Suprapubic skin (tissue), 4 donors: ENCODE measurements around the gene BTBD18. TPM values are rescaled to one million over a fixed set of nuclear protein-coding genes. Genes with fewer than 3 reads are reported as not detected.

Experiments used
- DNase-seq, 2 donors: peaks; one replicate each; pipeline ENCODE4 v3.0.0-alpha.2; 2019; ENCODE audit warnings: low spot score in 2 of 2
- H3K27ac ChIP-seq: fragments of 200-600 bp; sonication (generic); one replicate; pipeline ENCODE4 v1.5.1; 2019
- H3K27me3 ChIP-seq: fragments of 200-600 bp; sonication (generic); one replicate; pipeline ENCODE4 v1.5.1; 2019
- H3K36me3 ChIP-seq: fragments of 200-600 bp; sonication (generic); one replicate; pipeline ENCODE4 v1.5.1; 2019
- H3K4me1 ChIP-seq: fragments of 200-600 bp; sonication (generic); one replicate; pipeline ENCODE4 v1.5.1; 2019
- H3K4me3 ChIP-seq: fragments of 200-600 bp; sonication (generic); one replicate; pipeline ENCODE4 v1.5.1; 2019; ENCODE audit warnings: mild to moderate bottlenecking
- H3K9me3 ChIP-seq: fragments of 200-600 bp; sonication (generic); one replicate; pipeline ENCODE4 v1.5.1; 2019
- CTCF ChIP-seq, 2 donors: fragments of 200-600 bp in 1 of 2; fragments of 450-650 bp in 1 of 2; sonication (generic) in 1 of 2; IDR thresholded peaks; one replicate each; pipeline ENCODE4 v1.5.1; 2016 to 2019; ENCODE audit warnings: antibody characterized with exemption in 2 of 2, mild to moderate bottlenecking in 1 of 2, moderate library complexity in 1 of 2
- EP300 ChIP-seq: sonication (generic); formaldehyde crosslinking; IDR thresholded peaks from one replicate; pipeline ENCODE4 v1.6.1; 2017; ENCODE audit warnings: antibody characterized with exemption
- POLR2A ChIP-seq, 2 donors: fragments of 450-650 bp; IDR thresholded peaks; one replicate each; pipeline ENCODE4 v1.6.1; 2017; ENCODE audit warnings: antibody characterized with exemption in 2 of 2, mild to moderate bottlenecking in 2 of 2, moderate library complexity in 2 of 2
- POLR2AphosphoS5 ChIP-seq, 3 donors: sonication (generic); formaldehyde crosslinking; IDR thresholded peaks; one replicate each; pipeline ENCODE4 v1.6.1; 2017; ENCODE audit warnings: antibody characterized with exemption in 3 of 3
- WGBS: methylation state at CpG from one replicate; pipeline ENCODE4 v1.1.5; 2018; 5-methylcytosine and 5-hydroxymethylcytosine counted together
- total RNA-seq, 4 donors: library from RNA; depleted of rRNA; stranded (reverse); fragments of >200 nt; gene quantifications; one replicate each; pipeline ENCODE4 v1.1.0, GENCODE V29; 2016

Gene BTBD18
- total RNA-seq, 4 donors from 2014 or later: not detected

- Histone ChIP-seq H3K27me3 (no peaks in the 10 kb centered on the region), H3K36me3 (peaks cover 33% of the 10 kb centered on the region), H3K4me3 (no peak overlapping the region), H3K9me3 (no peaks in the 10 kb centered on the region), H3K27ac (no peak overlapping the region), H3K4me1 (peaks cover 21% of the 10 kb centered on the region)
- no peak for TF ChIP-seq POLR2A (IDR thresholded peaks at IDR 0.05)
- no peak for TF ChIP-seq EP300
- TF ChIP-seq POLR2AphosphoS5 (IDR thresholded peaks at IDR 0.05): no peak
- TF ChIP-seq CTCF (IDR thresholded peaks at IDR 0.05): no peak
- WGBS: 86% methylated on average over 5 of the region's 5 CpGs
- DNase-seq: no peak
These were observed 6.4 kb downstream of the BTBD18 start for GRCh38 chr11:57745206-57745605.

- no peak for DNase-seq
- WGBS: 69% methylated on average over 1 of the region's 2 CpGs
- H3K36me3 ChIP-seq: peaks cover 35% of the 10 kb centered on the region
These were observed 7.3 kb downstream of the BTBD18 start for GRCh38 chr11:57744357-57744756.

GRCh38 chr11:57742087-57742452 is 9.5 kb downstream of the BTBD18 start:
- WGBS: 3% methylated on average over 10 of the region's 10 CpGs
- Histone ChIP-seq H3K27me3 (no peaks in the 10 kb centered on the region), H3K36me3 (peaks cover 50% of the 10 kb centered on the region)

More at GRCh38 chr11:57744357-57744756, 7.3 kb downstream of the BTBD18 start:
- H3K4me1 ChIP-seq: peaks cover 21% of the 10 kb centered on the region
- H3K27ac ChIP-seq: no peak overlapping the region
- H3K4me3 ChIP-seq: no peak overlapping the region
- TF ChIP-seq EP300 (no peak), POLR2A (IDR thresholded peaks at IDR 0.05) (no peak), CTCF (IDR thresholded peaks at IDR 0.05) (no peak), POLR2AphosphoS5 (IDR thresholded peaks at IDR 0.05) (no peak)
- no peaks in the 10 kb centered on the region for H3K27me3 ChIP-seq
- no peaks in the 10 kb centered on the region for H3K9me3 ChIP-seq

GRCh38 chr11:57741132-57742086 is 10.2 kb downstream of the BTBD18 start, which contains the start of gene SELENOH:
TSS of gene SELENOH (plus strand) at chr11:57741491. CDS start at chr11:57741596, 105 bp downstream.
- peak; percentile 11 to 84 for TF ChIP-seq POLR2A (IDR thresholded peaks at IDR 0.05)
- no peak for TF ChIP-seq CTCF (IDR thresholded peaks at IDR 0.05)
- TF ChIP-seq EP300: no peak
- TF ChIP-seq POLR2AphosphoS5 (IDR thresholded peaks at IDR 0.05): peak in 2 of 3 donors; percentile 88 to 94
- peak within 1 kb of the TSS; percentile 81 for H3K4me3 ChIP-seq
- peak; percentile 98 for DNase-seq
- H3K9me3 ChIP-seq: no peaks in the 10 kb centered on the region
- peak within 1 kb of the TSS; percentile 95 for H3K27ac ChIP-seq
- H3K4me1 ChIP-seq: peaks cover 21% of the 10 kb centered on the region
- H3K36me3 ChIP-seq: peaks cover 50% of the 10 kb centered on the region
- H3K27me3 ChIP-seq: no peaks in the 10 kb centered on the region
- under 1% methylated on average over 69 of the region's 75 CpGs for whole genome bisulfite sequencing

More at GRCh38 chr11:57742087-57742452, 9.5 kb downstream of the BTBD18 start:
- H3K4me1 ChIP-seq: peaks cover 21% of the 10 kb centered on the region
- peak overlapping the region; percentile 81 for H3K4me3 ChIP-seq
- no peak for DNase-seq
- peak overlapping the region; percentile 95 for H3K27ac ChIP-seq
- TF ChIP-seq EP300 (no peak), CTCF (IDR thresholded peaks at IDR 0.05) (no peak), POLR2AphosphoS5 (IDR thresholded peaks at IDR 0.05) (no peak), POLR2A (IDR thresholded peaks at IDR 0.05) (no peak)
- H3K9me3 ChIP-seq: no peaks in the 10 kb centered on the region

- Histone ChIP-seq H3K27ac (no peak overlapping the region), H3K27me3 (no peaks in the 10 kb centered on the region)
These were observed 15.9 kb downstream of the BTBD18 start for GRCh38 chr11:57735619-57736298.

More at GRCh38 chr11:57735619-57736298, 15.9 kb downstream of the BTBD18 start:
- no peak for DNase-seq
- H3K36me3 ChIP-seq: peaks cover 30% of the 10 kb centered on the region
- H3K9me3 ChIP-seq: no peaks in the 10 kb centered on the region
- no peak overlapping the region for H3K4me3 ChIP-seq
- 84% methylated on average over 3 of the region's 3 CpGs for WGBS
- no peak for TF ChIP-seq POLR2AphosphoS5 (IDR thresholded peaks at IDR 0.05)
- TF ChIP-seq CTCF (IDR thresholded peaks at IDR 0.05): no peak
- H3K4me1 ChIP-seq: peaks cover 4% of the 10 kb centered on the region
